HepG2 (cell line): Measurements from ENCODE around the gene E2F1. TPM values are rescaled to one million over a fixed set of nuclear protein-coding genes. Genes with fewer than 3 reads are reported as not detected.

Experiments
- ARID2 ChIP-seq: sonication (generic); formaldehyde crosslinking; IDR thresholded peaks from 2 replicates; pipeline ENCODE4 v1.8.1; 2022; ENCODE audit warnings: mild to moderate bottlenecking, missing genetic modification reagents, borderline replicate concordance
- ATF3 ChIP-seq: sonication (generic); formaldehyde crosslinking; IDR thresholded peaks from 2 replicates; pipeline ENCODE4 v1.4.0; 2020; ENCODE audit warnings: missing genetic modification reagents
- HES4 ChIP-seq: sonication (generic); formaldehyde crosslinking; IDR thresholded peaks from 2 replicates; pipeline ENCODE4 v1.9.0; 2021; ENCODE audit warnings: mild to moderate bottlenecking, missing genetic modification reagents, borderline replicate concordance
- HNF4G ChIP-seq, 2 experiments: sonication (generic) in 1 of 2; formaldehyde crosslinking in 1 of 2; IDR thresholded peaks; 2 replicates each; pipeline versions ENCODE4 v1.4.0 to v1.6.1; 2011 to 2020; ENCODE audit warnings: borderline replicate concordance in 2 of 2, low read depth in 2 of 2, mild to moderate bottlenecking in 2 of 2, low read length in 1 of 2, missing genetic modification reagents in 1 of 2, moderate library complexity in 1 of 2
- IRX3 ChIP-seq: sonication (generic); formaldehyde crosslinking; IDR thresholded peaks from 2 replicates; pipeline ENCODE4 v1.8.1; 2023; ENCODE audit warnings: mild to moderate bottlenecking, low read depth, missing genetic modification reagents, borderline replicate concordance
- MLXIP ChIP-seq: sonication (generic); formaldehyde crosslinking; IDR thresholded peaks from 2 replicates; pipeline ENCODE4 v1.9.0; 2021; ENCODE audit warnings: missing genetic modification reagents, borderline replicate concordance
- MZF1 ChIP-seq: sonication (generic); formaldehyde crosslinking; IDR thresholded peaks from 2 replicates; pipeline ENCODE4 v1.8.1; 2023; ENCODE audit warnings: mild to moderate bottlenecking, missing genetic modification reagents, borderline replicate concordance
- ONECUT2 ChIP-seq: sonication (generic); formaldehyde crosslinking; IDR thresholded peaks from 2 replicates; pipeline ENCODE4 v1.4.0; 2020; ENCODE audit warnings: missing genetic modification reagents
- TIGD3 ChIP-seq: sonication (generic); formaldehyde crosslinking; IDR thresholded peaks from 2 replicates; pipeline ENCODE4 v1.5.1; 2020; ENCODE audit warnings: mild to moderate bottlenecking, missing genetic modification reagents, borderline replicate concordance
- XBP1 ChIP-seq: sonication (generic); formaldehyde crosslinking; IDR thresholded peaks from 2 replicates; pipeline ENCODE4 v1.5.0; 2020; ENCODE audit warnings: missing genetic modification reagents
- ZBTB14 ChIP-seq: sonication (generic); formaldehyde crosslinking; IDR thresholded peaks from 2 replicates; pipeline ENCODE4 v1.4.0; 2020; ENCODE audit warnings: missing genetic modification reagents
- ZNF17 ChIP-seq: sonication (generic); formaldehyde crosslinking; IDR thresholded peaks from 2 replicates; pipeline ENCODE4 v1.5.0; 2020; ENCODE audit warnings: mild to moderate bottlenecking, missing genetic modification reagents
- ZNF18 ChIP-seq: sonication (generic); formaldehyde crosslinking; IDR thresholded peaks from 2 replicates; pipeline ENCODE4 v1.8.0; 2022; ENCODE audit warnings: mild to moderate bottlenecking, missing genetic modification reagents; ENCODE audit not compliant: insufficient replicate concordance
- ZNF501 ChIP-seq: sonication (generic); formaldehyde crosslinking; IDR thresholded peaks from 2 replicates; pipeline ENCODE4 v1.5.1; 2020; ENCODE audit warnings: mild to moderate bottlenecking, moderate library complexity, missing genetic modification reagents
- ZNF572 ChIP-seq: sonication (generic); formaldehyde crosslinking; IDR thresholded peaks from 2 replicates; pipeline ENCODE4 v1.5.1; 2020; ENCODE audit warnings: mild to moderate bottlenecking, missing genetic modification reagents
- ZNF776 ChIP-seq: sonication (generic); formaldehyde crosslinking; IDR thresholded peaks from 2 replicates; pipeline ENCODE4 v1.4.0; 2020; ENCODE audit warnings: mild to moderate bottlenecking, missing genetic modification reagents
- polyA plus RNA-seq, 8 experiments: library from polyadenylated mRNA; depleted of rRNA in 3 of 8; stranded (reverse) in 7 of 8; unstranded in 1 of 8; fragments of >200 nt; fragmentation: Illumina TruSeq in 4 of 8; extraction: Trizol in 4 of 8; gene quantifications; 2 replicates each; pipeline versions ENCODE4 v1.2.1 to v1.2.3, GENCODE V29; 2011 to 2016; ENCODE audit warnings: low read depth in 4 of 8, missing spikeins in 1 of 8, mixed read lengths in 1 of 8; ENCODE audit not compliant: insufficient read depth in 1 of 8
- total RNA-seq, 5 experiments: library from RNA; depleted of rRNA; stranded (reverse); fragments of >200 nt; fragmentation: Illumina TruSeq; extraction: Trizol; gene quantifications; 2 replicates each; pipeline ENCODE4 v1.2.3, GENCODE V29; 2016; ENCODE audit warnings: low read depth in 1 of 5
- TF ChIP-seq, protein P1 (sequence below): IDR thresholded peaks from 2 replicates; pipeline ENCODE4 v1.6.1; 2016; ENCODE audit warnings: mild to moderate bottlenecking

The E2F1 gene
- total and polyA plus RNA-seq, 2 of the 13 experiments (the other 11 are each of a cell fraction or from before 2014, with no cell fraction given) = 25.5 to 39.4 TPM

DNA sequence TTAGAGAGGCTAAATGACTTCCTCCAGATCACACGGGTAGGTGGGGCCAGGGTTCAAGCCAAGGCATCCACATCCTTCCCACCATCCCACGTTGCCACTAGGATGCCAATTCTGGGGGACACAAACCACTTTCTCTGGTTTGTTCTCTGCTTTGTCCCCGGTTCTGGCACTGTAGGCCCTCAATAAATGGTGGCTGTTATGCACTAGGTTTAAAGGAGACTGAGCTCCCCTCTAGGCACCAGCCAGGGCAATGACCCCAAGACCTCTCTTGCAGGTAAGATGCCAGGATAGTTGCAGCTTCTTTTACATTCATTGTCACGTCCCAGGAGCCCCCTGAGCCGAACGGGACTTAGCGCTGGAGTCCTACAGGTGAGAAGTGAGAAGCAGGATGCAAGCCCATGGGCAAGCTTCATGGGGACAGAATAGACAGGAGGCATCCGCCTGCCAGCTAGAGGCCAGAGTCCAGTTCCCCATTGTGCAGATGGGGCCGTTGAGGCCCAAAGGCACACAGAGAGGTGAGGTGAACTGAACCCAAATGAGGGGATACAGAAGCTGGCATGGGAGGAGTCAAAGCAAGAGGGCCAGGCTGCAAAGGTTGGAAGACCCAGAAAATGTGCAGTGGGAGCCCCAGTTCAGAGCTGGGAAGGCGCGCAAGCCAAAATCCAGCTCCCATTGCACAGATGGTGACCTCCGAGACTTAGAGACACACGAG, 33.2 kb upstream of the E2F1 start (continued):
- TF ChIP-seq ZNF18 = no peak
- no peak for TF ChIP-seq ZNF776 (CRISPR knock-in tag)
- TF ChIP-seq ZNF501 (CRISPR knock-in tag) = peak; percentile 51; the same call in 1 of the 2 replicates
- no peak for TF ChIP-seq ONECUT2 (CRISPR knock-in tag)
- TF ChIP-seq MZF1 (CRISPR knock-in tag) = no peak
- TF ChIP-seq ARID2 (CRISPR knock-in tag) = no peak
- TF ChIP-seq ZNF572 (CRISPR knock-in tag) = 0 out of 2 replicates have a peak, but pooled peaks have one; percentile 80
- TF ChIP-seq ZNF17 (CRISPR knock-in tag) = no peak
- TF ChIP-seq, protein P1, sequence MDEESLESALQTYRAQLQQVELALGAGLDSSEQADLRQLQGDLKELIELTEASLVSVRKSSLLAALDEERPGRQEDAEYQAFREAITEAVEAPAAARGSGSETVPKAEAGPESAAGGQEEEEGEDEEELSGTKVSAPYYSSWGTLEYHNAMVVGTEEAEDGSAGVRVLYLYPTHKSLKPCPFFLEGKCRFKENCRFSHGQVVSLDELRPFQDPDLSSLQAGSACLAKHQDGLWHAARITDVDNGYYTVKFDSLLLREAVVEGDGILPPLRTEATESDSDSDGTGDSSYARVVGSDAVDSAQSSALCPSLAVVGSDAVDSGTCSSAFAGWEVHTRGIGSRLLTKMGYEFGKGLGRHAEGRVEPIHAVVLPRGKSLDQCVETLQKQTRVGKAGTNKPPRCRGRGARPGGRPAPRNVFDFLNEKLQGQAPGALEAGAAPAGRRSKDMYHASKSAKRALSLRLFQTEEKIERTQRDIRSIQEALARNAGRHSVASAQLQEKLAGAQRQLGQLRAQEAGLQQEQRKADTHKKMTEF = no peak
- no peak for TF ChIP-seq ZBTB14 (CRISPR knock-in tag)
- TF ChIP-seq HES4 (CRISPR knock-in tag) = no peak
- TF ChIP-seq MLXIP (CRISPR knock-in tag) = no peak
- no peak for TF ChIP-seq IRX3
- TF ChIP-seq ATF3 = no peak
- TF ChIP-seq HNF4G (IDR thresholded peaks at IDR 0.05; ENCODE audit: borderline replicate concordance, low read depth, low read length) = peak; percentile 59; the same call in 1 of the 2 replicates
- no peak for TF ChIP-seq HNF4G (CRISPR knock-in tag; IDR thresholded peaks at IDR 0.05; ENCODE audit: borderline replicate concordance, low read depth)
- TF ChIP-seq TIGD3 (CRISPR knock-in tag) = no peak
- TF ChIP-seq XBP1 (CRISPR knock-in tag) = no peak
